ENCODE results near the gene HCFC1.
"Not testable (repeated sequence)": the region's sequence is repeated elsewhere in the genome, so short reads cannot be mapped to it uniquely, and the experiment has no call there.

HCFC1 gene

DNA sequence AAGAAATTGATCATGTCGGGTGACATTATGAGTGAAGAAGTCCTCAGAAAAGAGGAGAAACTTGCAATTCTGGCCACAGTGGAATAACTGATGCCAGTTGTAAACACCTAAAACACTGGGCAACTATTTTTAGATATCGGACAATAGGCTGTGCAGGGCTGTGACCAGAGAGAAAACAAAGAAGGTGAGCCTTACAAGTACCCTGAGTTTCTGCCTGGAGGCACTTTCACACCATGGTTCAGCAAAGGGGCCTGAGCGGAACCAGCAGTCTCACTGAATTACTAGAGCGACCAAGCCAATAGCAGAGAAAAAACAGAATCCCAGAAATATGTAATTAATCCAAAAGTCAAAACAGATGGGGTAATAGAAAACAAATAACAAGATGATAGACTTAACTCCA is 36.9 kb upstream of the HCFC1 start:
- no peak for DNase-seq (ENCODE audit: low read depth, low spot score)

DNA sequence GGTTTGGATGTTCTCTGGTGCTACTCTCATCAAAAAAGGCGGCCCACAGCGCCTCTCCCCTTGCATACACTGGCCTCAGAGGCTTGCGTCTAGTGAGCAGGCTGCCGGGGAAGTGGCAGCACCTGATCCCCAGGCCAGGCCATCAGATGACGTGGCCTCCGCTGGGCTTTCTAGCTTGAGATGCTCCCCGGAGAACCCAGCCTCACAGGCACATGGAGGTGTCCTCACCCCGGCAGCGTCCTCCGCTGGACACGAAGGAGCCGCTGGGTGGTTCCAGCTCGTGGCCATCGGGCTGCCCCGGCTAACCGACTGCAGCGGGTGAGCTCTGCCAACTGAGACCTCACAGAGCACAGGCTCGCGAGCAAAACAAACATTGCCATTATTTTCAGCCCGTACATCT is 35.3 kb upstream of the HCFC1 start:
- no peak for DNase-seq (ENCODE audit: low read depth, low spot score)

DNA sequence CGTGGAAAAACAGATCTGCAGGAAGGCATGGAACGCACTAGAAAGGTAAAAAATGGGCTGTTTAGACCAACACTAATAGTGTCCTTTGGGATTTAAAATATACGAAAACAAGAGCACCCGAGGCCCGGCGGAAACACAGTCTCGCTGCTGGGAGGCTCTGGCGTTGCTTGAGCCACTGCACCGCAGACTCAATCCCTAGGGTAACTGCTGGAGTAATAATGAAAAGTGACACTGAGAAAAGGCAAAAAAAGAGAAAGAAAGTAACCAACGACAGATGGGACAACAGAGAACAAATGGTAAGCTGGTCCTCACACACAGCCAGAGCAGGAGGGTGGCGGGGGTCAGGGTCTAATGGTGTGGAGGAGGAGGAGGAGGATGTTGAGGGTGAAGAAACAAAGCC is 32.7 kb upstream of the HCFC1 start:
- no peak for DNase-seq (ENCODE audit: low read depth, low spot score)

DNA sequence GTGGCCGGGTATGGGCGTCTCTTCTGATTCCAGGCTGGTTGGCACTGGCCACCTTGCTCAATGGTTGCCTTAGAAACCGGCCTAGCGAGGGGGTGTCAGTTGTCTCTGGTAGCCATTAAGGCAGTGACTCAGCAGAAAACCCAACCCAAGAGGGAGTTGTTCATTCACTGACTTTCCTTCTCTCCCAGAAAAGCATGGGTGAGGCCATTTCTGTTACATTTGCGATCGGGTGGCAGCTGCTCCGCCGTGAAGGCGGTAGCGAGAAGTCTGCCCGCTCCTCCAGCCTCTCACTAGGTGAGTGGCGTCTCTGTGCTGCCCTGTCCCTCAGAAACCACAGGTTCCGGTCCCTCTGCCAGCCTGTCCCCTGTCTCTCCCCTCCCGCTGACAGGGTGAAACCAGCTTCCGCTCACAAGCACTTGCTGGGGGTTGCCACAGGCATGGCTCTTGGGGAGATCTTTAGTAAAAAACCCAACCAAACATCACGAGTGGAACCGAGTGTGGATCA is 30.6 kb upstream of the HCFC1 start:
- no peak for DNase-seq (ENCODE audit: low read depth, low spot score)

DNA sequence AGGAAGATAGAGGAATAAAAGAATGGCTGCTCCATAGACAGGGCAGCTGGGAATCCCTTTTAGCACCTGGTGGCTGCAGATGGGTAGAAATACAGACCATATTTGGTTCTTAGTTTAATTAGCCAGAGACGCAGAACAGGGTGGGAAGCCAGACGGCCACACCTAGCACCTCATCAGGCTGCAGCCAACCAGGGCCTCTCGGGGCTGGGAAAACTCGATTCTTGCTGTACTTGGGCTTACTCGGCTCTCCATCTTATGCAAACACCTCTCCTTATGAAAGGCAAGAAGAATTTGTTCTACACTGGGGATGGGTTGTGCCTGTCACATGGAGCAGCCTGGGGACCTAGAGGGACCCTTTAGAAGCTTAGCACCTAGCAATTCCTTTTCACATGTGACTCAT is 28.4 kb upstream of the HCFC1 start:
- DNase-seq (ENCODE audit: low read depth, low spot score) = no peak

DNA sequence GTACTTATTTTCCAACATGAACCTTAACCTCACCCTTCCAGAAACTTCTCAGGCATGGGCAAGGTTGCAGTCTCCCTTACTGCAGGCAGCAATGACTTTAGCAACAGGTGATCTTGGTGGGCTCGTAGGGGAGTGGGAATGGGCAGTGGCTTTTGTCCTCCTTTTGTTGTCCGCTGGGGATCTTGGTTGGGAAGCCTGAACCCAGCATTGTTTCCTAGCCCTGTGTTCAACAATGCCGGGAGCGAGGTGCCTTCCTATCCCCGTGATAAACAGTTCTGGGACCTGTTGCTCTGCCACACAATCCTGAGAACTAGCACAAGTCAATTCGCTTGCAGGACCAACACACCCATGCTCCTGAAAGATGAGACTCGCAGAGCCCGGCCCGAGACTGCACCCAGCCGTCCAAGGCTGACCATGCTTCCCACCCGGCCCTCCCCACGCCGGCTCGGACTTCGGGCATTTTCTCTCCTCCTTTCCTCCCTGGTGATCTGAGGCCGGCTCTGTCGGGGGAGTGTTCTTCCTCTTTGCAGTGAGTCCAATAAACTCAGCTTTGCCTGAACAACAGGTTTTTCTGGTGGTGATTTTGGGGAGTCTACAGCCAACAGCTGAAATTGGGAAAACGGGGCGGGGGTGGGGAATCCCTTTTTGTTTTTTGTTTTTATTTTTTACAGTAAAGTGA is 27.9 kb upstream of the HCFC1 start:
- no peak for DNase-seq (ENCODE audit: low read depth, low spot score)

DNA sequence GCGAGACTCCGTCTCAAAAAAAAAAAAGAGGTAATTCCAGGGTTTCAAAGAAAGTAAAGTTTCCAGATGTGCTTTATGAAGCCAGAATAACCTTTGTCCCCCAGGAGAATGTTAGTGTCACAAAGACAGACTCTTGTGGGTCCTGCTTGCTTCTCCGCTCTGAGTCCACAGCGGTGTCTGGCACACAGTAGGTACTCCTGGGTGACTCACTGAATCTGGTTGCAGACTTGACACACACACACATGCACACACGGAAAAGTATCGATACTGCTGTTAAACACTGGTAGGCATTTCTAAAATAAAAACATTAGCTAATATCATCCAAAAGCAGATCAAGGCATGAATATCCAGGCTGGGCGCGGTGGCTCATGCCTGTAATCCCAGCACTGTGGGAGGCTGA is 23.9 kb upstream of the HCFC1 start:
- no peak for DNase-seq (ENCODE audit: low read depth, low spot score)

DNA sequence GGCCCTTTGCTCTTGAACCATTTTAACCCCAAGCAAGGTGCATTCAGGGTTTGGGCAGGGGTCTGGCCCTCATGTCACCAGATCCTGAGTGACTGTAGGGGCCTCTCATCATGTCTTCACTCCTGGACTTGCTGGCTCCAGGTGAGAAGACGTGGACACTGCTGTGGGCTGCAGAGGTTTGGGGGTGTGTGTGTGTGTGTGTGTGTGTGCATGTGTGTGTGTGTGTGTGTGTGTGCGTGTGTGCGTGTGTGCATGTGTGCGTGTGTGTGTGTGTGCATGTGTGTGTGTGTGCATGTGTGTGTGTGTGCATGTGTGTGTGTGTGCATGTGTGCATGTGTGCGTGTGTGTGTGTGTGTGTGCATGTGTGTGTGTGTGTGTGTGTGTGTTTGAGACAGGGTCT is 22.8 kb upstream of the HCFC1 start:
- not testable (repeated sequence) for DNase-seq (ENCODE audit: low read depth, low spot score)

DNA sequence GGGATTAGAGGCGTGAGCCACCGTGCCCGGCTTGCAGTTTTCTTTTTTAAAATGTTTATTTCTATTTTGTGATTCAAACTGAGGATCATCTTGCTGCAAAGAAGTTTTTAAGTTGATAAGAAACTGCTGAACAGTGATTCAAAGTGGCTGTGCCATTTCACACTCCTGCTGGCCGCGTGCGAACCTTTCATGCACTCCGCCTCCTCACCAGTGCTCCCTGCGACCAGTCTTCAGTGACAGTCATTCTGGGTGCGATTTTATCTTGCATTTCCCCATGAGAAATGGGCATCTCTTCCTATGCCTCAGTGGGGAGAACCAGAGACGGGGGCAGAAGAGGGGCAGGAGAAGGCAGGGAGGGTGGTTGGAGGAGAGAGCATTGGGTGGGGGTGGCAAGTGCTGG is 22.4 kb upstream of the HCFC1 start:
- no peak for DNase-seq (ENCODE audit: low read depth, low spot score)

DNA sequence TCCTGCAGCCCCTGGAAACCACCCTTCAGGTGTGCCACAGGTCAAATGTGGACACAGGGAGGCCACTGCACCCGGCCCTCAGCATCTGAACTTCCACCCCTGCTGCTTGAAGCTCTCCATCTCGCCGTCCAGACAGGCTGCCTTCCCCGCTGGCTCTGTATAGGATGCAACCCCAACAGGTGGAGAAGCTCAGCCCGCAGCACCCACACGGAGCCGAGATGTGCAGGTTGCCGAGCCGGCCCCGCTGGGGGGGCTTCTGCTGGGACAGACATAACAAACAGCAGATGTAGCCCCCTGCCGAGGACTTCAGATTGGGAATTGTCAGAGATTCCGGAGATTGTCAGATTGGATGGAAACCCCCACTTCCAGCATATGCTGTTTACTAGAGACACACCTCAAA is 21.5 kb upstream of the HCFC1 start:
- no peak for DNase-seq (ENCODE audit: low read depth, low spot score)

DNA sequence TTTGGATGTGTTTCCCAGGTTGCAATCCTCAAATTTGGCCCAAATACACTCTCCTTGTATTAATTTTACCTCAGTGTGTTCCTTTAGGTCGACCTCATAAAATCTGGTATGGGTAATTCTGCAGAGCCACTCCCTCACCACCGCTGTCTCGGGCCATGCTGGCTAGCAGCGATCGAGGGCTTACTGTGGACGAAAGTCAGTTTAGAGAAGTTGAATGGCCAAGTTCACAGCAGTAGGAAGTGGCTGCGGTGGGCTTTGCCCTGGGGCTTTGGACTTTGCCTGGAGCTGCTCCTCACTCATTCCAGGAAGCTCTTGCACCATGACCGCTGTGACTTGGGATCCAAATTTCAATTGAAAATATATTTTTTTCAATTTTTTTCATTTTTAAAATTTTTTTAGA is 20.6 kb upstream of the HCFC1 start:
- DNase-seq (ENCODE audit: low read depth, low spot score) = no peak

DNA sequence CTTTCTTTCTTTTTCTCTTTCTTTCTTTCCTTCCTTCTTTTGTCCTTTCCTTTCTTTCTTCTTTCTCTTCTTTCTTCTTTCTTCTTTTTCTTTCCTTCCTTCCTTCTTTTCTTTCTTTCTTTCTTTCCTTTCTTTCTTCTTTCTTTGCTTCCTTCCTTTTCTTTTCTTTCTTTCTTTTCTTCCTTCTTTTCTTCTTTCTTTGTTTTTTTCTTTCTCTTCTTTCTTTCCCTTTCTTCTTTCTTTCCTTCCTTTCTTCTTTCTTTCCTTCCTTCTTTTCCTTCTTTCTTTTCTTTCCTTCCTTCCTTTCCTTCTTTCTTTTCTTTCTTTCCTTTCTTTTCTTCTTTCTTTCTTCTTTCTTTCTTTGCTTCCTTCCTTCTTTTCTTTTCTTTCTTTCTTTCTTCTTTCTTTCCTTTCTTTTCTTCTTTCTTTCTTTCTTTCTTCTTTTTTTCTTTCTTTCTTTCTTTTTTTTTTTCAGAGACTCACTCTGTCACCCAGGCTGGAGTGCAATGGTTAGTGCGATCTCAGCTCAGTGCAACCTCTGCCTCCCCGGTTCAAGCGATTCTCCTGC is 19.5 kb upstream of the HCFC1 start:
- DNase-seq (ENCODE audit: low read depth, low spot score) = no peak

DNA sequence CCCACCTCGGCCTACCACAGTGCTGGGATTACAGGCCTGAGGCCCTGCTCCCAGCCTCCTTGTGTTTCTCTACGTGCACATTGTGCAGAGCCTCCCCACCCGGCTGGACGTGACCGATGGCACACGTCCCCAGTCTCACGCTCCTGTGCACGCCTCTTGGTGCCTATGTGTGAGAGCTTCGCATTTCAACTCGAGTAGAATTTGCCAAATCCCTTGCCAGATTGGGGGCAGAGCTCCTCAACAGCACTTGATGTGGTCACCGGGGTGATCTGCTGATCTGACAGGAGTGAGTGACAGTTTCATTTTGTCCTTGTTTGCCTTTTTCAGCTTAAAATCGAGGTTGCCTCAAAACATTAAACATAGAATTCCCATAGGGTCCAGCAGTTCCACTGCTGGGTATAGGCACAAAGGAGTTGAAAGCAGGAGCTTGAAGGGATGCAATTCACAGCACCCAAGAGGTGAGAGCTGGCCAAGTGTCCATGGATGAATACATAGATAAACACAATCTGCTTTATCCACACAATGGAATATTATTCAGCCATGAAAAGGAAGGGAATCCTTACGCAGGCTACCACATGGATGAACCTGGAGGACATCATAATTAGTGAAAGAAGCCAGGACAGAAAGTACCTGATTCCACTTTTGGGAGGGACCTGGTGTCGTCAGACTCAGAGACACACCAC is 18.5 kb upstream of the HCFC1 start:
- no peak for DNase-seq (ENCODE audit: low read depth, low spot score)

DNA sequence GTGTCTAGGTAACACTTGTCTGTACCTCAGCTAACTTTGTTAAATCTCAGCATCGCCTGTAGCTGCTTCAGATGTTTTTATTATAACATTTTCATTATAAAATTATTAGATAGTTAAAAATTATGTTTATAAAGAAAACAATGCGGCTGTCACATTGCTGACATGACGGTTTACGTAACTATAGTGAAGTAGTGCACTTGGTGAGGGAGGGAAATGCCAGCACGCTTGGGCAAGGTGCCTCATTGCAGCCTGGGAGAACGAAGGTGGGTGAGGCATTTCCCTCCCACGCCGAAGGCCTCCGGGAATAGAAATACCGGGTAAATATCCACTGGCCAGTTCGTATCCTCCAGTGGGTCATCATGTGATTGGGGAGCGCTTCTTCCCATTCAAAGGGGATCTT is 16.9 kb upstream of the HCFC1 start:
- no peak for DNase-seq (ENCODE audit: low read depth, low spot score)

DNA sequence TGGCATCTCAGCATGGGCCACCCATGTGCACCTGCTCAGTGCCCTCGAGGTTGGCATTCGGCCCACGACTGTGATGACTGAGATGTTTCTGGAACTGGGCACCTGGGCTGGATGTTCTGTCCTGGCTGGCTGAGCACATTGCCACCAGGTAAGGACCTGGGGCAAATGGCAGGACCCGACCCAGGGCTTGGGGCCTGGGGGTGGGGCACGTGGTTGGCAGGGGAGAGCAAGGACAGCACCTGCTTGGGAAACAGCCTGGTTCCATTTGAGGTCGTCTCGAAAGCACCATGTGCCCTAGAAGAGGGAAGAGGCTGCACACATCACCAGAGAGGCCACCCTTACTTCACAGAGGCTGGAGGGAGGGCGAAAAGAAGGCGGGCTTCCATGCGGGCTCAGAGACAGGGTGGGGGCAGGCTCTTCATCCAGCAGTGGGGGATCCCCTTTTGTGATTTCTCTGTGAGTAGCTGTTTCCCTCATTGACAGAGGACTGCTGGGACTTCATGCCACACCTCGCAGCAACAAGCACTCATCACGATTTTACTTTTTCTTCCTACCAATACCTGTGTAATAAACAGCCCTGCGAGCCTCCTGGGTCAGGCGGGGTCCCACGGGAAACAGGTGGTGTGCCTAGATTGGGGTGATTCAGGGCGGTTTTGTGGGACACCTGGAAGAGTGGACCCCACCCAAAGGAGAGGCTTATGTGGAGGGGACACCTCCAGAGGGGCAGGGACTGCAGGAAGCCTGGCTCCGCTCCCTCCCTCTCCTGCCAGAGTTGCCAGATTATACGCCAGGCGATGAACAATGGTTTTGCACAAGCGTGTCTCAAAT is 12.9 kb upstream of the HCFC1 start:
- no peak for DNase-seq (ENCODE audit: low read depth, low spot score)

DNA sequence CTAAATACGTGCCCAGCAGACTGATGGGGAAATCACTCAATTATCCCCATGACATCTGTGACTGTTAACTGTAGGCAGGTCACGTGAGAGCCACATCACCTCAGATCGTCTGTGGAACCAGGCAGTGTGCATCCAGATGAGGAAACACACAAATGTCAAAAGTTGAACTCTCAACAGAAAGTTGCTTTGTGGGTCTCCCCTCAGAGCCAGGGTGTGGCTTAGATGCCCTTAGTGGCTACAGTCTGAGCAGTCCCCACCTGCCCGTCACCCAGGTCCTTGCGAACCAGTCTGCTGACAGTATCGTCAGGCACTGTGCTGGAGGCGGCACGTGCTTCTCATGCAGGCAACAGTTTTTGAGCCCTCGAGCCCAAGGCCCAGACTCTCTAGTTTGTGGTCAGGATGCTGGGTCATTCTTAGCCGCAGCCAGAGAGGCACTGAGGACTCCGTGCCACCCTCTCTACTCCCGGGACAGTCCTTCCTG is 11.7 kb upstream of the HCFC1 start:
- no peak for DNase-seq (ENCODE audit: low read depth, low spot score)

DNA sequence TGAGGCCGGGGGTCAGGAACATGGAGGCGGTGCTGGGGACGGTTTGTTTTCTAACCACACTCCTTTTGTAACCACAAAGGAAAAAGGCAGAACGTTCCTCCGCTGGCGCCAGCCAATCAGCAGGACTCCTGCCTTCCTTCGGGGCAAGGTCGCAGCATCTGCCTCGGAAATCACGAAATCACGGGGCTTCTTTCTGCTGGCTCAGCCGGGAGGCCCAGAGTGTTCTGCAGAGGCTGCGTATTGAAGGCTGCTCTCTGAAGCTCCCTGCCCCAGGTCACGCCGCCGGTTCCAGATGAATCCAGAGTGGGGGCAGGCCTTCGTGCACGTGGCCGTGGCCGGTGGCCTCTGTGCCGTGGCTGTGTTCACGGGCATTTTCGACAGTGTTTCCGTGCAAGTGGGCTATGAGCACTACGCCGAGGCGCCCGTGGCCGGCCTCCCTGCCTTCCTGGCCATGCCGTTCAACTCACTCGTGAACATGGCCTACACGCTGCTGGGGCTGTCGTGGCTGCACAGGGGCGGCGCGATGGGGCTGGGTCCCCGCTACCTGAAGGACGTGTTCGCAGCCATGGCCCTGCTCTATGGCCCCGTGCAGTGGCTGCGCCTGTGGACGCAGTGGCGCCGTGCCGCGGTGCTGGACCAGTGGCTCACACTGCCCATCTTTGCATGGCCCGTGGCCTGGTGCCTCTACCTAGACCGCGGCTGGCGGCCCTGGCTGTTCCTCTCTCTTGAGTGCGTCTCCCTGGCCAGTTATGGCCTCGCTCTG is 10.3 kb upstream of the HCFC1 start:
- DNase-seq (ENCODE audit: low read depth, low spot score) = no peak

DNA sequence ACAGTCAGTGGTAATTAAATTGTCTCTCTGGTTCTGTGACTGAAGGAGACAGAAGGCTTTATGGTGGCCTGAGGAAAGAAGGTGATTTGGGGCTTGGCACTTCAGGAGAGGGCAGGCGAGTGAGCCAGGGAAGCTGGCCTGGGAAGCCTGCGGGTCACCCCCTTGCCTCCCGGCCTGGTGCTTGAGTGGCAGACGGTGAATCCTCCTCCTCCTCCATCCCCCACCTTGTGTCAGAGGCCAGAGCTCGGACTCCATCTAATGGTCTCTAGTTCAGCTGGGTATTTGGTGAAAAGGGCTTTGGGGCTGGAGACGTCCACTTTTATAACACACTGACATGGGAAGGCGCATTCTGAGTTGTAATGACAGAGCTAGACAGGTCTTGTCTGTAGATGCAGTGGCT is 9.6 kb upstream of the HCFC1 start:
- DNase-seq (ENCODE audit: low read depth, low spot score) = no peak

DNA sequence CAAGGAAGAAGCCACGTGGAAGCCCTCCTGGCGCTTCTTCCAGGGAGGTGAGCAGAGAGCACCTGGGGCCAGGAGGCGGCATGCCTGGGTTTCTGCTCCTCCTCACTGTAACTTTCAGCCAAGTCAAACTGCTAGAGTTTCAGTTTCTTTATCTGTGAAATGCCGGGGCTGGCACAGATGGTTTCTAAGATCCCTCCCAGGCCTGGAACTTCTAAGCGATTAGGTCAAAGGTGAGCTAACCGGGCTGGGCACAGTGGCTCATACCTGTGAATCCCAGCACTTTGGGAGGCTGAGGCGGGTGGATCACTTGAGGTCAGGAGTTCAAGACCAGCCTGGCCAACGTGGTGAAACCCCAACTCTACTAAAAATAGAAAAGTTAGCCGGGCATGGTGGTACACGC is 8.8 kb upstream of the HCFC1 start:
- not testable (repeated sequence) for DNase-seq (ENCODE audit: low read depth, low spot score)

DNA sequence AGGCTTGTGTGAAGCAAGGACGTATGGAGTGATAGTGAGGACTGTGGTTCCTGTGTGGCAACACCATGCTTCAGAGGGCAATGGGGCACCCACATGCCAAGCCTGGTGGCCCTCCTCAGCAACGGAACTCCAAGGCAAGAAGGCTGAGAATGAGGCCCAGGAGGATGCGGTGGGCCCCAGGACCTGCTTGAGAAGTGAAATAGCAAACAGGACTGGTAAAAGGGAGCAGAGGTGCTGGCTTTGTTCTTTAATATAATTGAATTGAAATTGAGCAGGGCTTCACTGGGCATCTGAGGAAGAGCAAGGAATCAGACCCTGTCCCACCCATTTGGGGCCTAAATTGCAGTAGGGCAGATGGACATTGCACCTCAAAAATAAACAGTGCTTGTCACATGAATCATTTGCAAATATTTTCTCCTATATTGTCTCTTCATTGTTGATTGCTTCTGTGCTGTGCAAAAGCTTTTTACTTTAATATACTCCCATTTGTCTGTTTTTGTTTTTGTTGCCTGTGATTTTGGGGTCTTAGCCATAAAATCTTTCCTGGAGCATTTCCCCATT is 3.2 kb upstream of the HCFC1 start:
- no peak for DNase-seq (ENCODE audit: low read depth, low spot score)

Measured in activated CD4-positive, CD25-positive, alpha-beta regulatory T cell treated with anti-CD3 and anti-CD28 coated beads, Interleukin-2, amount 50 U/mL, for 16 hours (primary cell).